NCI-H2171 treated with DMSO at 0.1 percent for 48 hours (cell line): ENCODE measurements around the gene PREPL.

Experiments
- DNase-seq: peaks from one replicate; lab custom pipeline; 2025; lab: John Stamatoyannopoulos, UW

PREPL gene

GRCh38 chr2:44295633-44296359 lies 65.5 kb downstream of the PREPL start:
- DNase-seq, result no peak

- no peak for DNase-seq
Observed at GRCh38 chr2:44295113-44295512, 66.2 kb downstream of the PREPL start.

GRCh38 chr2:44291281-44292248 lies 69.7 kb downstream of the PREPL start:
- peak; percentile 8 for DNase-seq

GRCh38 chr2:44290261-44290660 lies 71.0 kb downstream of the PREPL start:
- DNase-seq, result no peak

- no peak for DNase-seq
Observed at GRCh38 chr2:44286884-44287638, 74.2 kb downstream of the PREPL start.

GRCh38 chr2:44286119-44286883 lies 75.0 kb downstream of the PREPL start:
- DNase-seq, result no peak

- DNase-seq, result no peak
Observed at GRCh38 chr2:44285174-44285573, 76.1 kb downstream of the PREPL start.

GRCh38 chr2:44283116-44283666 lies 78.1 kb downstream of the PREPL start:
- no peak for DNase-seq

- DNase-seq, result no peak
Observed at GRCh38 chr2:44280869-44281268, 80.4 kb downstream of the PREPL start.

GRCh38 chr2:44277541-44277940 lies 83.8 kb downstream of the PREPL start:
- no peak for DNase-seq

GRCh38 chr2:44275927-44276303 lies 85.4 kb downstream of the PREPL start:
- no peak for DNase-seq

GRCh38 chr2:44273596-44273995 lies 87.7 kb downstream of the PREPL start:
- no peak for DNase-seq

- no peak for DNase-seq
Observed at GRCh38 chr2:44273076-44273475, 88.2 kb downstream of the PREPL start.

- DNase-seq, result no peak
Observed at GRCh38 chr2:44271296-44271695, 90.0 kb downstream of the PREPL start.

GRCh38 chr2:44269831-44270230 lies 91.5 kb downstream of the PREPL start:
- DNase-seq, result no peak

- DNase-seq, result no peak
Observed at GRCh38 chr2:44267796-44268648, 93.3 kb downstream of the PREPL start.
